HepG2 (cell line): Measurements from ENCODE around the gene PNPLA2. TPM values are rescaled to one million over a fixed set of nuclear protein-coding genes. Genes with fewer than 3 reads are reported as not detected.

Experiments used
- ATAC-seq: fragments of 200-7000 bp; cut with Tn5 transposase; 3 replicates; pipeline ENCODE4 v1.9.1; 2020; ENCODE audit warnings: mild to moderate bottlenecking, moderate library complexity
- BruUV-seq: library from RNA; stranded (reverse); fragments of 400-500 nt; replicated peaks from 2 replicates; lab custom pipeline; 2021; lab: Mats Ljungman, UMichigan
- CTCF ChIA-PET: fragments of 300-600 bp; formaldehyde crosslinking; extraction: SDS; loops from one replicate; lab custom pipeline; 2021; ENCODE audit warnings: low total read pairs, inconsistent platforms, low intra/inter-chr PET ratio; lab: Yijun Ruan, JAX
- POLR2A ChIA-PET: fragments of 350-600 bp; sonication (Branson Sonifier 250); formaldehyde crosslinking; loops from one replicate; lab custom pipeline; 2020; ENCODE audit warnings: antibody characterized with exemption, inconsistent platforms; lab: Yijun Ruan, JAX
- DNase-seq: peaks from one replicate; pipeline ENCODE4 v3.0.0-alpha.2; 2015; ENCODE audit warnings: low spot score
- FAIRE-seq: peaks from 3 replicates; lab custom pipeline; 2011; peaks lifted over from hg19 to GRCh38; lab: Jason Lieb, UNC
- H2AFZ ChIP-seq: one replicate; pipeline ENCODE4 v1.6.1; 2011; ENCODE audit warnings: low read length, inconsistent platforms
- H3K27ac ChIP-seq: fragments of 300-600 bp; 3 replicates; pipeline ENCODE4 v1.8.0; 2011; ENCODE audit warnings: mixed run types, mild to moderate bottlenecking, mixed read lengths, low read length, inconsistent platforms; ENCODE audit not compliant: insufficient read depth; ENCODE audit errors: extremely low read length
- H3K27me3 ChIP-seq, 2 experiments: fragments of 200-600 bp in 1 of 2; 2 replicates in 1 of 2; 3 replicates in 1 of 2; pipeline versions ENCODE4 v1.6.0 to v1.8.0; 2011; ENCODE audit warnings: low read length in 2 of 2, mild to moderate bottlenecking in 2 of 2, moderate library complexity in 2 of 2, inconsistent platforms in 1 of 2; ENCODE audit not compliant: insufficient read depth in 2 of 2, control insufficient read depth in 1 of 2
- H3K36me3 ChIP-seq, 2 experiments: fragments of 200-600 bp in 1 of 2; replicated peaks in 1 of 2; 2 replicates in 1 of 2; 3 replicates in 1 of 2; pipeline versions ENCODE4 v1.5.1 to v1.8.0; 2011; ENCODE audit warnings: low read length in 2 of 2, inconsistent platforms in 1 of 2; ENCODE audit not compliant: insufficient read depth in 2 of 2, control insufficient read depth in 1 of 2
- H3K4me1 ChIP-seq: 2 replicates; pipeline ENCODE4 v1.5.1; 2012; ENCODE audit warnings: low read length, inconsistent platforms; ENCODE audit not compliant: insufficient read depth
- H3K4me2 ChIP-seq: 2 replicates; pipeline ENCODE4 v1.6.0; 2011; ENCODE audit warnings: low read depth, low read length, inconsistent platforms
- H3K4me3 ChIP-seq, 3 experiments: fragments of 200-600 bp in 1 of 3; sonication (generic), shearing (Covaris generic) in 1 of 3; replicated peaks in 1 of 3; 2 replicates each; pipeline ENCODE4 v1.5.1; 2011 to 2016; ENCODE audit warnings: low read length in 3 of 3, inconsistent platforms in 2 of 3, low read depth in 2 of 3, mild to moderate bottlenecking in 2 of 3, control low read depth in 1 of 3, mixed read lengths in 1 of 3; ENCODE audit not compliant: insufficient read depth in 1 of 3
- H3K79me2 ChIP-seq: one replicate; pipeline ENCODE4 v1.6.1; 2011; ENCODE audit warnings: low read length, inconsistent platforms; ENCODE audit not compliant: insufficient read depth
- H3K9ac ChIP-seq: 2 replicates; pipeline ENCODE4 v1.6.0; 2011; ENCODE audit warnings: mild to moderate bottlenecking, low read depth, low read length, inconsistent platforms; ENCODE audit not compliant: insufficient read depth
- H3K9me3 ChIP-seq: 2 replicates; pipeline ENCODE4 v1.5.1; 2012; ENCODE audit warnings: mild to moderate bottlenecking, low read length
- H4K20me1 ChIP-seq: 2 replicates; pipeline ENCODE4 v1.6.0; 2011; ENCODE audit warnings: inconsistent platforms, mild to moderate bottlenecking, low read length, moderate library complexity; ENCODE audit not compliant: insufficient read depth
- AGO2 ChIP-seq: fragments of 200-400 bp; formaldehyde crosslinking; optimal IDR thresholded peaks from 2 replicates; pipeline ENCODE3; 2017; ENCODE audit warnings: mild to moderate bottlenecking, low read depth, low read length, moderate library complexity
- NFIB ChIP-seq: sonication (generic); formaldehyde crosslinking; IDR thresholded peaks from 2 replicates; pipeline ENCODE4 v1.9.0; 2021; ENCODE audit warnings: missing genetic modification reagents, mild to moderate bottlenecking, borderline replicate concordance
- NR2F6 ChIP-seq, 2 experiments: IDR thresholded peaks; 2 replicates each; pipeline ENCODE4 v1.6.1; 2016; ENCODE audit warnings: antibody characterized with exemption in 1 of 2, mild to moderate bottlenecking in 1 of 2
- POLR2AphosphoS5 ChIP-seq: IDR thresholded peaks from 2 replicates; pipeline ENCODE4 v1.6.1; 2012; ENCODE audit warnings: low read depth, low read length
- RXRA ChIP-seq: sonication (generic); formaldehyde crosslinking; IDR thresholded peaks from 2 replicates; pipeline ENCODE4 v1.5.1; 2020; ENCODE audit warnings: missing genetic modification reagents
- SPEN ChIP-seq: sonication (generic); formaldehyde crosslinking; IDR thresholded peaks from 2 replicates; pipeline ENCODE4 v1.5.1; 2020; ENCODE audit warnings: low read depth, mild to moderate bottlenecking, missing genetic modification reagents
- SRSF4 ChIP-seq: fragments of 200-400 bp; formaldehyde crosslinking; IDR thresholded peaks from one replicate; pipeline ENCODE4 v1.6.1; 2018; ENCODE audit warnings: mild to moderate bottlenecking, low read depth, low read length, moderate library complexity; ENCODE audit not compliant: poor library complexity, severe bottlenecking
- ZNF605 ChIP-seq: sonication (generic); formaldehyde crosslinking; IDR thresholded peaks from 2 replicates; pipeline ENCODE4 v1.8.0; 2022; ENCODE audit warnings: mild to moderate bottlenecking, missing genetic modification reagents
- ZNF790 ChIP-seq: sonication (generic); formaldehyde crosslinking; IDR thresholded peaks from 2 replicates; pipeline ENCODE4 v1.8.0; 2022; ENCODE audit warnings: missing genetic modification reagents, mild to moderate bottlenecking, borderline replicate concordance
- WGBS: methylation state at CpG from one replicate; pipeline ENCODE4 v1.1.6; 2017; ENCODE audit warnings: low lambda C conversion rate; 5-methylcytosine and 5-hydroxymethylcytosine counted together
- in situ Hi-C: cut with HindIII; loops from 2 replicates; pipeline ENCODE4 v1.10.0; 2017; ENCODE audit warnings: low pct_unique_long_range_greater_than_20kb; ENCODE audit not compliant: extremely low pct_ligation_motif_present
- intact Hi-C: fragments of 100-400 bp; cut with micrococcal nuclease; formaldehyde crosslinking; loops from one replicate; pipeline ENCODE4 v1.10.0; 2022; ENCODE audit not compliant: unreplicated experiment
- polyA plus RNA-seq, 8 experiments: library from polyadenylated mRNA; depleted of rRNA in 3 of 8; stranded (reverse) in 7 of 8; unstranded in 1 of 8; fragments of >200 nt; fragmentation: Illumina TruSeq in 4 of 8; extraction: Trizol in 4 of 8; gene quantifications; 2 replicates each; pipeline versions ENCODE4 v1.2.1 to v1.2.3, GENCODE V29; 2011 to 2016; ENCODE audit warnings: low read depth in 4 of 8, missing spikeins in 1 of 8, mixed read lengths in 1 of 8; ENCODE audit not compliant: insufficient read depth in 1 of 8
- total RNA-seq, 5 experiments: library from RNA; depleted of rRNA; stranded (reverse); fragments of >200 nt; fragmentation: Illumina TruSeq; extraction: Trizol; gene quantifications; 2 replicates each; pipeline ENCODE4 v1.2.3, GENCODE V29; 2016; ENCODE audit warnings: low read depth in 1 of 5

The PNPLA2 gene
- total and polyA plus RNA-seq, 2 of the 13 experiments (the other 11 are each of a cell fraction or from before 2014, with no cell fraction given) = 10.5 to 43.2 TPM

DNA sequence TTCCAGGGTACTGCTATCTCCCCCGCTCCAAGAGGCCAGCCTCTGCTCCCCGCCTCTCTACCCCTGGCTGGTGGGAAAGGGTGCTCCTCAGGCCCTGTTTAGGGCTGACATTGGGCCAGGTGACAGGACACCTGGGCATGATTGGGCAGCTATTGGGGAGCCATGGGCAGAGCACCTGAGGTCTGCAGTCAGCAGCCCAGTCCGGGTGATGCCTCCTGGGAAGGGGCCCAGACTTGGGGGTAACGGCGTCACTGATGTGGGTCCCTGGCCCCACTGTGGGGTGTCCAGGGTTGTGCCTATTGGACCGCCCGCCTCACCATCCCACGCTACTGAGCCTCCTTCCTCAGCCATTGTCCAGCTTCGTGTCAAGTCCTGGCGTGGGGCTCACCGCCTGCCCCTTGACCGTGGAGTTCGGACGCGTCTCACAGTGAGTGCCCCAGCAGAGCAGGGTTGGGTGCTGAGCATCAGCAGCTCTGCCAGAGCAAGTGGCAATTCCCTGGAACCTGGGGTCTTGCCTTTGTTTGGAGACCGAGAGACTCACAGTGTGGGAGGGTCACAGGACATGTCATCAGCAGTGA lies 38.7 kb upstream of the PNPLA2 start:
- no peak overlapping the region for H3K4me2 ChIP-seq
- DNase-seq = no peak
- BruUV-seq = no TSS peak
- ChIA-PET POLR2A (interaction anchor here (4.9 kb wide), 1 partner anchor 15 kb away, joined by 44 read pairs; no protein-coding TSS in a partner anchor), CTCF (no interaction called here)
- H3K79me2 ChIP-seq = peaks cover 18% of the 10 kb centered on the region
- no peak overlapping the region for H2AFZ ChIP-seq
- peaks cover 6% of the 10 kb centered on the region for H4K20me1 ChIP-seq
- TF ChIP-seq NFIB (CRISPR knock-in tag) = 0 out of 2 replicates have a peak, but pooled peaks have one; percentile 22
- no peak for TF ChIP-seq NR2F6 (IDR thresholded peaks at IDR 0.05)
- no peak for TF ChIP-seq NR2F6 (CRISPR knock-in tag; IDR thresholded peaks at IDR 0.05)
- TF ChIP-seq SRSF4 = no peak
- peak; percentile 74 for TF ChIP-seq AGO2
- no peak for TF ChIP-seq ZNF605
- no peak for TF ChIP-seq RXRA (CRISPR knock-in tag)
- TF ChIP-seq SPEN = no peak
- TF ChIP-seq POLR2AphosphoS5 = peak; percentile 22; the same call in 1 of the 2 replicates
- TF ChIP-seq ZNF790 (CRISPR knock-in tag) = no peak
- no peak overlapping the region for H3K9ac ChIP-seq
- intact Hi-C loops (no loop called here), in situ Hi-C loops (no loop called here)
- H3K27me3 ChIP-seq = no peaks in the 10 kb centered on the region
- no peak for ATAC-seq
- 93% methylated on average over 3 of the region's 16 CpGs for WGBS
- H3K9me3 ChIP-seq = no peaks in the 10 kb centered on the region
- H3K36me3 ChIP-seq = peaks cover 4 to 10% of the 10 kb centered on the region in 2 experiments; a peak in 3 of 5 replicates
- H3K4me1 ChIP-seq = peaks cover 34% of the 10 kb centered on the region
- H3K4me3 ChIP-seq = no peak overlapping the region
- no peak overlapping the region for H3K27ac ChIP-seq
- FAIRE-seq = no peak
